Suprapubic skin (tissue), 4 donors: ENCODE data around the gene NFYB. TPM values are rescaled to one million over a fixed set of nuclear protein-coding genes. Genes with fewer than 3 reads are reported as not detected.

Experiments used
- DNase-seq, 2 donors: peaks; one replicate each; pipeline ENCODE4 v3.0.0-alpha.2; 2019; ENCODE audit warnings: low spot score in 2 of 2
- H3K27ac ChIP-seq: fragments of 200-600 bp; sonication (generic); one replicate; pipeline ENCODE4 v1.5.1; 2019
- H3K27me3 ChIP-seq: fragments of 200-600 bp; sonication (generic); one replicate; pipeline ENCODE4 v1.5.1; 2019
- H3K36me3 ChIP-seq: fragments of 200-600 bp; sonication (generic); one replicate; pipeline ENCODE4 v1.5.1; 2019
- H3K4me1 ChIP-seq: fragments of 200-600 bp; sonication (generic); one replicate; pipeline ENCODE4 v1.5.1; 2019
- H3K4me3 ChIP-seq: fragments of 200-600 bp; sonication (generic); one replicate; pipeline ENCODE4 v1.5.1; 2019; ENCODE audit warnings: mild to moderate bottlenecking
- H3K9me3 ChIP-seq: fragments of 200-600 bp; sonication (generic); one replicate; pipeline ENCODE4 v1.5.1; 2019
- EP300 ChIP-seq: sonication (generic); formaldehyde crosslinking; IDR thresholded peaks from one replicate; pipeline ENCODE4 v1.6.1; 2017; ENCODE audit warnings: antibody characterized with exemption
- POLR2A ChIP-seq, 2 donors: fragments of 450-650 bp; IDR thresholded peaks; one replicate each; pipeline ENCODE4 v1.6.1; 2017; ENCODE audit warnings: antibody characterized with exemption in 2 of 2, mild to moderate bottlenecking in 2 of 2, moderate library complexity in 2 of 2
- POLR2AphosphoS5 ChIP-seq, 3 donors: sonication (generic); formaldehyde crosslinking; IDR thresholded peaks; one replicate each; pipeline ENCODE4 v1.6.1; 2017; ENCODE audit warnings: antibody characterized with exemption in 3 of 3
- WGBS: methylation state at CpG from one replicate; pipeline ENCODE4 v1.1.5; 2018; 5-methylcytosine and 5-hydroxymethylcytosine counted together
- total RNA-seq, 4 donors: library from RNA; depleted of rRNA; stranded (reverse); fragments of >200 nt; gene quantifications; one replicate each; pipeline ENCODE4 v1.1.0, GENCODE V29; 2016
- TF ChIP-seq, protein P1 (sequence below), 2 donors: fragments of 200-600 bp in 1 of 2; fragments of 450-650 bp in 1 of 2; sonication (generic) in 1 of 2; IDR thresholded peaks; one replicate each; pipeline ENCODE4 v1.5.1; 2016 to 2019; ENCODE audit warnings: antibody characterized with exemption in 2 of 2, mild to moderate bottlenecking in 1 of 2, moderate library complexity in 1 of 2

NFYB gene
- total RNA-seq, 4 donors from 2014 or later = 13.7 to 27.4 (median 20.8) TPM

DNA sequence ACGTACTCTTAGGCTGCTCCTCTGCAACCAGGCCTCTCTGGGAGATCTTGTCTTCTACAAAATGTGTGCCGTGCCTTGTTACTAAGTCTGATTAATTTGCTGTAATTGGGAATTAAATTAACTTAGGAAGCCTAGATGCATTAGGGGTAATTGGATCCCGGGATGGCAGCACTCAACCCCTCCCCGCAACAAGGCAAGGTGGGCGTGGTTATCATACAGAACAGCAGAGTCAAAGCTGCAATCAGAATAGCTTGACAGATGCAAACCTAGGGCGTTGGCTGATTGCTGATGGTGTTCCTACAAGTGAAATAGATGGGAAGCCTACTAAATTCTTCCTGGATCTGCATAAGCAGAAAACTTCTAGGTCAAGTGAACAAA is 34.5 kb upstream of the NFYB start:
- no peaks in the 10 kb centered on the region for H3K36me3 ChIP-seq
- no peak for DNase-seq
- H3K9me3 ChIP-seq = no peaks in the 10 kb centered on the region
- 93% methylated on average over 6 of the region's 6 CpGs for WGBS
- TF ChIP-seq POLR2AphosphoS5 (IDR thresholded peaks at IDR 0.05) (no peak), POLR2A (IDR thresholded peaks at IDR 0.05) (no peak), EP300 (no peak)
- TF ChIP-seq, protein P1, sequence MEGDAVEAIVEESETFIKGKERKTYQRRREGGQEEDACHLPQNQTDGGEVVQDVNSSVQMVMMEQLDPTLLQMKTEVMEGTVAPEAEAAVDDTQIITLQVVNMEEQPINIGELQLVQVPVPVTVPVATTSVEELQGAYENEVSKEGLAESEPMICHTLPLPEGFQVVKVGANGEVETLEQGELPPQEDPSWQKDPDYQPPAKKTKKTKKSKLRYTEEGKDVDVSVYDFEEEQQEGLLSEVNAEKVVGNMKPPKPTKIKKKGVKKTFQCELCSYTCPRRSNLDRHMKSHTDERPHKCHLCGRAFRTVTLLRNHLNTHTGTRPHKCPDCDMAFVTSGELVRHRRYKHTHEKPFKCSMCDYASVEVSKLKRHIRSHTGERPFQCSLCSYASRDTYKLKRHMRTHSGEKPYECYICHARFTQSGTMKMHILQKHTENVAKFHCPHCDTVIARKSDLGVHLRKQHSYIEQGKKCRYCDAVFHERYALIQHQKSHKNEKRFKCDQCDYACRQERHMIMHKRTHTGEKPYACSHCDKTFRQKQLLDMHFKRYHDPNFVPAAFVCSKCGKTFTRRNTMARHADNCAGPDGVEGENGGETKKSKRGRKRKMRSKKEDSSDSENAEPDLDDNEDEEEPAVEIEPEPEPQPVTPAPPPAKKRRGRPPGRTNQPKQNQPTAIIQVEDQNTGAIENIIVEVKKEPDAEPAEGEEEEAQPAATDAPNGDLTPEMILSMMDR (IDR thresholded peaks at IDR 0.05) = no peak
- no peaks in the 10 kb centered on the region for H3K27me3 ChIP-seq
- no peak overlapping the region for H3K4me3 ChIP-seq
- no peak overlapping the region for H3K27ac ChIP-seq
- no peaks in the 10 kb centered on the region for H3K4me1 ChIP-seq

GRCh38 chr12:104171785-104172569 is 34.0 kb upstream of the NFYB start:
- Histone ChIP-seq H3K27me3 (no peaks in the 10 kb centered on the region), H3K4me1 (no peaks in the 10 kb centered on the region), H3K27ac (no peak overlapping the region), H3K36me3 (no peaks in the 10 kb centered on the region), H3K9me3 (no peaks in the 10 kb centered on the region), H3K4me3 (no peak overlapping the region)
- no peak for TF ChIP-seq EP300
- TF ChIP-seq POLR2AphosphoS5 (IDR thresholded peaks at IDR 0.05) = no peak
- TF ChIP-seq POLR2A (IDR thresholded peaks at IDR 0.05) = no peak
- TF ChIP-seq, protein P1 (IDR thresholded peaks at IDR 0.05) = no peak
- no peak for DNase-seq
- 90% methylated on average over 23 of the region's 28 CpGs for WGBS

- H3K27ac ChIP-seq = no peak overlapping the region
- H3K4me1 ChIP-seq = no peaks in the 10 kb centered on the region
- TF ChIP-seq EP300 = no peak
- no peak for TF ChIP-seq POLR2A (IDR thresholded peaks at IDR 0.05)
- TF ChIP-seq, protein P1 (IDR thresholded peaks at IDR 0.05) = no peak
- no peak for TF ChIP-seq POLR2AphosphoS5 (IDR thresholded peaks at IDR 0.05)
- DNase-seq = no peak
- no peaks in the 10 kb centered on the region for H3K9me3 ChIP-seq
- 94% methylated on average over 5 of the region's 5 CpGs for WGBS
- no peaks in the 10 kb centered on the region for H3K36me3 ChIP-seq
- no peaks in the 10 kb centered on the region for H3K27me3 ChIP-seq
- no peak overlapping the region for H3K4me3 ChIP-seq
Measured at GRCh38 chr12:104168596-104168995, 30.6 kb upstream of the NFYB start.

DNA sequence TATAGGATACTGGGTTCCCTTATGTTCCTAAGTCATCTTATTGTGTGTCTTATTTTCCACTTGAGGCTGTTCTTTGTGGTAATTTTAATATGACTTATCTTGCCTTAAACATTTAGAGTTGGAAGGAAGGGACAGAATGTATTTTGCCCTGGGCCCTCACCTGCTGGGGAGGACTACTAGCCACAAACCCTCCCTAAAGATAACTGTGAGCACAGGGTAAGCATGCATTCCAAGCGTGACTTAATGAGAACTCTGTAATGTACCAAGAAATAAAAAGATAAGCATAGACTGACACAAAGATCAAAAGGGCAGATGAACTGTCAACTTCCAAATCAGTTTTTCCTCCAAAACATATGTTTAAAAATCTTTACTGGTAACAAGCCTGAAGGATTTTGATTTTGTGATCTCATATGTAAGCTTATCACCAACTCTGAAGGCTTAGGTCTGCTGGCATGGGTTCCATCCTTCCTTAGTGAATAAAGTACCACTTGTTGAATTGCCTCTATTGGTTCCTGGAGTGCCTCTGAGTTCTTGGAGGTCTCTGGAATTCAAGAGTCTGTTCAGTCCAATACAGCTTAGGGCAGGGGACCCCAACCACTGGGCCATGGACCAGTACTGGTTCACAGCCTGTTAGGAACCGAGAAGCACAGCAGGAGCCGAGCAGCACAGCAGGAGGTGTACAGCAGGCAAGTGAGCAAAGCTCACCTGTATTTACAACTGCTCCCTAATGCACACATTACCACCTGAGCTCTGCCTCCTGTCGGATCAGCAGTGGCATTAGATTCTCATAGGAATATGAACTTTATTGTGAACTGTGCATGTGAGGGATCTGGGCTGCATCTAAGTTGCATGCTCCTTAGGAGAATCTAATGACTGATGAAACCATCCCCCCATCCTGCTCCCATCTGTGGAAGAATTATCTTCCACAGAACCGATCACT is 29.8 kb upstream of the NFYB start:
- Histone ChIP-seq H3K9me3 (no peaks in the 10 kb centered on the region), H3K4me3 (no peak overlapping the region), H3K27ac (no peak overlapping the region), H3K36me3 (no peaks in the 10 kb centered on the region), H3K27me3 (no peaks in the 10 kb centered on the region), H3K4me1 (no peaks in the 10 kb centered on the region)
- TF ChIP-seq EP300 (no peak), POLR2AphosphoS5 (IDR thresholded peaks at IDR 0.05) (no peak), POLR2A (IDR thresholded peaks at IDR 0.05) (no peak)
- TF ChIP-seq, protein P1 (IDR thresholded peaks at IDR 0.05) = no peak
- DNase-seq = no peak
- WGBS = 84% methylated on average over 5 of the region's 5 CpGs

DNA sequence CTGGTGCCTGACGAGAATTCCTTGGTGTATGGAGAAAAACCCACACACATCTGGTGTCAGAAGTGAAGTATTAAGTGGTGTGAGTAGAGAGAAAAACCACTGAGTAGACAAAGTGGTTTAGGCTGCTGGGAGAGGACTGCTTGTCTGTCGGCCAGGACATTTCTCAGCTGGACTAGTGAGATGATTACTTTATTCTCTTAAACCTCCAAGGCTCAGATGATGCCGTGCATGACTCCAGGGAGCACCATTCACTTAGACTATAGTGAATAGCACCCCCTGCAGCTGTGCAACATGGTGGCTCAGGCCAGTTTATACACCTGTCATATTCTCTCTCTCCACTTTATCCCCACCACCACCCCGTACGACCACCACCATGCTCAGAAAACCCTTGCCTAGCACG is 28.5 kb upstream of the NFYB start:
- TF ChIP-seq POLR2AphosphoS5 (IDR thresholded peaks at IDR 0.05) (no peak), EP300 (no peak), POLR2A (IDR thresholded peaks at IDR 0.05) (no peak)
- TF ChIP-seq, protein P1 (IDR thresholded peaks at IDR 0.05) = no peak
- WGBS = 83% methylated on average over 6 of the region's 6 CpGs
- no peaks in the 10 kb centered on the region for H3K9me3 ChIP-seq
- no peak overlapping the region for H3K27ac ChIP-seq
- H3K4me3 ChIP-seq = no peak overlapping the region
- no peaks in the 10 kb centered on the region for H3K36me3 ChIP-seq
- no peak for DNase-seq
- H3K27me3 ChIP-seq = no peaks in the 10 kb centered on the region
- H3K4me1 ChIP-seq = no peaks in the 10 kb centered on the region
